ENCODE measurements around the gene S100Z.
"Not testable (repeated sequence)": the region's sequence is repeated elsewhere in the genome, so short reads cannot be mapped to it uniquely, and the experiment has no call there.

DNA sequence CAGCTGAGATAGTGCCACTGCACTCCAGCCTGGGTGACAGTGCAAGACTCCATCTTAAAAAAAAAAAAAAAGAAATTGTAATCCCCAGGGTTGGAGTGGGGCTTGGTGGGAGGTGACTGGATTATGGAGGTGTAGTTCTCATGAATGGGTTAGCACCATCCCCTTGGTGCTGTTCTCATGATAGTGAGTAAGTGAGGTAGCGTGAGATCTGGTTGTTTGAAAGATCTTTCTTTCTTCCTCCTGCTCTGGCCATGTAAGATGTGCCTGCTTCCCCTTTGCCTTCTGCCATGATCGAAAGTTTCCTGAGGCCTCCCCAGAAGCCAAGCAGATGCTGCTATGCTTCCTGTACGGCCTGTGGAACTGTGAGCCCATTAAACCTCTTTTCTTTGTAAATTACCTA, 3.9 kb downstream of the S100Z start:
- TF ChIP-seq, protein P1, sequence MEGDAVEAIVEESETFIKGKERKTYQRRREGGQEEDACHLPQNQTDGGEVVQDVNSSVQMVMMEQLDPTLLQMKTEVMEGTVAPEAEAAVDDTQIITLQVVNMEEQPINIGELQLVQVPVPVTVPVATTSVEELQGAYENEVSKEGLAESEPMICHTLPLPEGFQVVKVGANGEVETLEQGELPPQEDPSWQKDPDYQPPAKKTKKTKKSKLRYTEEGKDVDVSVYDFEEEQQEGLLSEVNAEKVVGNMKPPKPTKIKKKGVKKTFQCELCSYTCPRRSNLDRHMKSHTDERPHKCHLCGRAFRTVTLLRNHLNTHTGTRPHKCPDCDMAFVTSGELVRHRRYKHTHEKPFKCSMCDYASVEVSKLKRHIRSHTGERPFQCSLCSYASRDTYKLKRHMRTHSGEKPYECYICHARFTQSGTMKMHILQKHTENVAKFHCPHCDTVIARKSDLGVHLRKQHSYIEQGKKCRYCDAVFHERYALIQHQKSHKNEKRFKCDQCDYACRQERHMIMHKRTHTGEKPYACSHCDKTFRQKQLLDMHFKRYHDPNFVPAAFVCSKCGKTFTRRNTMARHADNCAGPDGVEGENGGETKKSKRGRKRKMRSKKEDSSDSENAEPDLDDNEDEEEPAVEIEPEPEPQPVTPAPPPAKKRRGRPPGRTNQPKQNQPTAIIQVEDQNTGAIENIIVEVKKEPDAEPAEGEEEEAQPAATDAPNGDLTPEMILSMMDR (IDR thresholded peaks at IDR 0.05; ENCODE audit: control extremely low read depth in 1 of 3, insufficient read depth in 1 of 3, low read depth in 1 of 3, low read length in 3 of 3), result not testable (repeated sequence)
- TF ChIP-seq, protein P2, sequence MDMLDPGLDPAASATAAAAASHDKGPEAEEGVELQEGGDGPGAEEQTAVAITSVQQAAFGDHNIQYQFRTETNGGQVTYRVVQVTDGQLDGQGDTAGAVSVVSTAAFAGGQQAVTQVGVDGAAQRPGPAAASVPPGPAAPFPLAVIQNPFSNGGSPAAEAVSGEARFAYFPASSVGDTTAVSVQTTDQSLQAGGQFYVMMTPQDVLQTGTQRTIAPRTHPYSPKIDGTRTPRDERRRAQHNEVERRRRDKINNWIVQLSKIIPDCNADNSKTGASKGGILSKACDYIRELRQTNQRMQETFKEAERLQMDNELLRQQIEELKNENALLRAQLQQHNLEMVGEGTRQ (IDR thresholded peaks at IDR 0.05; ENCODE audit: low read length), result not testable (repeated sequence)
- TF ChIP-seq POLR2A (IDR thresholded peaks at IDR 0.05; ENCODE audit: control extremely low read depth in 1 of 2, low read depth in 2 of 2, low read length in 2 of 2); JUN (IDR thresholded peaks at IDR 0.05; ENCODE audit: low read depth, low read length); EP300 (IDR thresholded peaks at IDR 0.05; ENCODE audit: borderline replicate concordance in 1 of 2, low read depth in 2 of 2, low read length in 2 of 2); MAFK (IDR thresholded peaks at IDR 0.05; ENCODE audit: low read depth, low read length): not testable (repeated sequence)
